Measurements from ENCODE around the gene SAP30BP. TPM values are rescaled to one million over a fixed set of nuclear protein-coding genes. Genes with fewer than 3 reads are reported as not detected.

Gene SAP30BP
- total and polyA plus RNA-seq, 2 of the 13 experiments (the other 11 are each of a cell fraction or from before 2014, with no cell fraction given), result 67.7 to 99.4 TPM

DNA sequence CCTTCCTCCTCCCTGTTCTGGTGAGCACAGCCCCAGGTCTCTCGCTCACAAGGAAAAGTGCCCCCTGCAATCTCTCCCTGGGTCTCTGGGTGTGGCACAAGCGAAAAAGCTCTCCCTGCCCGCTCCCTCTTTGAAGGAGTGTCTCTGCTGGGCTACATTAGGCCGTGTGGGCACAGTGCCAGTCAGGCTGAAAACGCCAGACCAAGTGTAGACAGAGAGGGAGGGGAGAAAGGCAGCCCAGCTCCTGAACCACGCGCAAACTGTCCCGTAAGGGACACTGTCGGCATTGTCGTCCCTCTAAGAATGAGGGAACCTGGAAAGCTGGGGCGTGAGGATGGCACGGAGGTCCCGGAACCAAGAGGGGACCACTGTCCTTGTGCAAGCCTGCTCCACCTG lies 30.0 kb upstream of the SAP30BP start (continued):
- TF ChIP-seq, protein P1, sequence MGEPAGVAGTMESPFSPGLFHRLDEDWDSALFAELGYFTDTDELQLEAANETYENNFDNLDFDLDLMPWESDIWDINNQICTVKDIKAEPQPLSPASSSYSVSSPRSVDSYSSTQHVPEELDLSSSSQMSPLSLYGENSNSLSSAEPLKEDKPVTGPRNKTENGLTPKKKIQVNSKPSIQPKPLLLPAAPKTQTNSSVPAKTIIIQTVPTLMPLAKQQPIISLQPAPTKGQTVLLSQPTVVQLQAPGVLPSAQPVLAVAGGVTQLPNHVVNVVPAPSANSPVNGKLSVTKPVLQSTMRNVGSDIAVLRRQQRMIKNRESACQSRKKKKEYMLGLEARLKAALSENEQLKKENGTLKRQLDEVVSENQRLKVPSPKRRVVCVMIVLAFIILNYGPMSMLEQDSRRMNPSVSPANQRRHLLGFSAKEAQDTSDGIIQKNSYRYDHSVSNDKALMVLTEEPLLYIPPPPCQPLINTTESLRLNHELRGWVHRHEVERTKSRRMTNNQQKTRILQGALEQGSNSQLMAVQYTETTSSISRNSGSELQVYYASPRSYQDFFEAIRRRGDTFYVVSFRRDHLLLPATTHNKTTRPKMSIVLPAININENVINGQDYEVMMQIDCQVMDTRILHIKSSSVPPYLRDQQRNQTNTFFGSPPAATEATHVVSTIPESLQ (CRISPR knock-in tag; conservative IDR thresholded peaks at IDR 0.05), result no peak

DNA sequence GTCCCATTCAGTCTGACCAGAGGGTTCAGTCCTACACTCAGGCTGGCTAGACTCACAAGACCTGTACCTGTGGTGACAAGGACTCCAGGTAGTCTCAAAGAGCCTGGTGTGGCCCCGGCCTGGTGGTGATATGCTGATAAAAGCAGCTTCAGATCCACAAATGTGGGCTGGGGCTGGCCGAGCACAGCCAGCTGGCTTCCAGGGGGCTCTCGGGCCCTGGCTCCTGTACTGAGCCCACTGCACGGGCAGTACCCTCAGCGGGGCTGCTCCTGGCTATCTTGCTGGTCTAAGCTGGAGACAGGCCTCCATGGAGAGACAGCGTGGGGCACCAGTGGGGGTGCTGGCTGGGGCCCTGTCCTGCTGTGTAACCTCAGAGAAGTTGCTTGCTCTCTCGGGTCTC lies 29.6 kb upstream of the SAP30BP start:
- in situ Hi-C loops (cut with HindIII; ENCODE audit: extremely low pct_ligation_motif_present, low pct_unique_long_range_greater_than_20kb), result no loop called here
- H2AFZ ChIP-seq (ENCODE audit: low read length), result no peak overlapping the region
- H3K9ac ChIP-seq (ENCODE audit: insufficient read depth, low read depth, low read length), result no peak overlapping the region
- H3K4me1 ChIP-seq (ENCODE audit: insufficient read depth, low read length), result peaks cover 18% of the 10 kb centered on the region
- H3K27ac ChIP-seq (ENCODE audit: extremely low read length, insufficient read depth, low read length), result no peak overlapping the region
- H3K79me2 ChIP-seq (ENCODE audit: insufficient read depth, low read length), result no peaks in the 10 kb centered on the region
- H4K20me1 ChIP-seq (ENCODE audit: insufficient read depth, low read length), result peaks cover 4% of the 10 kb centered on the region; the same call in 1 of the 2 replicates
- CTCF ChIA-PET (ENCODE audit: low intra/inter-chr PET ratio, low total read pairs), result no interaction called here
- no peak overlapping the region for H3K4me2 ChIP-seq (ENCODE audit: low read depth, low read length)
- no peak for DNase-seq (ENCODE audit: low spot score)
- POLR2A ChIA-PET, result no interaction called here
- ATAC-seq, result no peak
- no TSS peak for BruUV-seq (replicated peaks)
- intact Hi-C loops (cut with micrococcal nuclease; ENCODE audit: unreplicated experiment), result no loop called here
- H3K4me3 ChIP-seq (replicated peaks in 1 of 3; ENCODE audit: insufficient read depth in 1 of 3, low read depth in 2 of 3, low read length in 3 of 3), result no peak overlapping the region
- H3K36me3 ChIP-seq (replicated peaks in 1 of 2; ENCODE audit: control insufficient read depth in 1 of 2, insufficient read depth in 2 of 2, low read length in 2 of 2), result peaks cover 5 to 8% of the 10 kb centered on the region in 2 experiments
- H3K27me3 ChIP-seq (ENCODE audit: control insufficient read depth in 1 of 2, insufficient read depth in 2 of 2, low read length in 2 of 2), result no peaks in the 10 kb centered on the region
- H3K9me3 ChIP-seq (ENCODE audit: low read length), result no peaks in the 10 kb centered on the region
- WGBS (ENCODE audit: low lambda C conversion rate), result 94% methylated on average over 7 of the region's 7 CpGs
- no peak for FAIRE-seq
- TF ChIP-seq, protein P2, sequence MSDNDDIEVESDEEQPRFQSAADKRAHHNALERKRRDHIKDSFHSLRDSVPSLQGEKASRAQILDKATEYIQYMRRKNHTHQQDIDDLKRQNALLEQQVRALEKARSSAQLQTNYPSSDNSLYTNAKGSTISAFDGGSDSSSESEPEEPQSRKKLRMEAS (IDR thresholded peaks at IDR 0.05), result no peak
- no peak for TF ChIP-seq HNRNPUL1 (IDR thresholded peaks at IDR 0.05; ENCODE audit: low read depth, low read length)
- TF ChIP-seq, protein P3, sequence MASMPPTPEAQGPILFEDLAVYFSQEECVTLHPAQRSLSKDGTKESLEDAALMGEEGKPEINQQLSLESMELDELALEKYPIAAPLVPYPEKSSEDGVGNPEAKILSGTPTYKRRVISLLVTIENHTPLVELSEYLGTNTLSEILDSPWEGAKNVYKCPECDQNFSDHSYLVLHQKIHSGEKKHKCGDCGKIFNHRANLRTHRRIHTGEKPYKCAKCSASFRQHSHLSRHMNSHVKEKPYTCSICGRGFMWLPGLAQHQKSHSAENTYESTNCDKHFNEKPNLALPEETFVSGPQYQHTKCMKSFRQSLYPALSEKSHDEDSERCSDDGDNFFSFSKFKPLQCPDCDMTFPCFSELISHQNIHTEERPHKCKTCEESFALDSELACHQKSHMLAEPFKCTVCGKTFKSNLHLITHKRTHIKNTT (CRISPR knock-in tag; IDR thresholded peaks at IDR 0.05), result no peak
- TF ChIP-seq FOSL2 (CRISPR knock-in tag; IDR thresholded peaks at IDR 0.05), result no peak
- TF ChIP-seq, protein P4, sequence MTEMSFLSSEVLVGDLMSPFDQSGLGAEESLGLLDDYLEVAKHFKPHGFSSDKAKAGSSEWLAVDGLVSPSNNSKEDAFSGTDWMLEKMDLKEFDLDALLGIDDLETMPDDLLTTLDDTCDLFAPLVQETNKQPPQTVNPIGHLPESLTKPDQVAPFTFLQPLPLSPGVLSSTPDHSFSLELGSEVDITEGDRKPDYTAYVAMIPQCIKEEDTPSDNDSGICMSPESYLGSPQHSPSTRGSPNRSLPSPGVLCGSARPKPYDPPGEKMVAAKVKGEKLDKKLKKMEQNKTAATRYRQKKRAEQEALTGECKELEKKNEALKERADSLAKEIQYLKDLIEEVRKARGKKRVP (CRISPR knock-in tag; IDR thresholded peaks at IDR 0.05), result no peak
- no peak for TF ChIP-seq ZNF20 (CRISPR knock-in tag; IDR thresholded peaks at IDR 0.05)
- no peak for TF ChIP-seq ZNF329 (CRISPR knock-in tag; IDR thresholded peaks at IDR 0.05; ENCODE audit: low read depth)
- no peak for TF ChIP-seq ZNF451 (CRISPR knock-in tag; IDR thresholded peaks at IDR 0.05)
- TF ChIP-seq, protein P5, sequence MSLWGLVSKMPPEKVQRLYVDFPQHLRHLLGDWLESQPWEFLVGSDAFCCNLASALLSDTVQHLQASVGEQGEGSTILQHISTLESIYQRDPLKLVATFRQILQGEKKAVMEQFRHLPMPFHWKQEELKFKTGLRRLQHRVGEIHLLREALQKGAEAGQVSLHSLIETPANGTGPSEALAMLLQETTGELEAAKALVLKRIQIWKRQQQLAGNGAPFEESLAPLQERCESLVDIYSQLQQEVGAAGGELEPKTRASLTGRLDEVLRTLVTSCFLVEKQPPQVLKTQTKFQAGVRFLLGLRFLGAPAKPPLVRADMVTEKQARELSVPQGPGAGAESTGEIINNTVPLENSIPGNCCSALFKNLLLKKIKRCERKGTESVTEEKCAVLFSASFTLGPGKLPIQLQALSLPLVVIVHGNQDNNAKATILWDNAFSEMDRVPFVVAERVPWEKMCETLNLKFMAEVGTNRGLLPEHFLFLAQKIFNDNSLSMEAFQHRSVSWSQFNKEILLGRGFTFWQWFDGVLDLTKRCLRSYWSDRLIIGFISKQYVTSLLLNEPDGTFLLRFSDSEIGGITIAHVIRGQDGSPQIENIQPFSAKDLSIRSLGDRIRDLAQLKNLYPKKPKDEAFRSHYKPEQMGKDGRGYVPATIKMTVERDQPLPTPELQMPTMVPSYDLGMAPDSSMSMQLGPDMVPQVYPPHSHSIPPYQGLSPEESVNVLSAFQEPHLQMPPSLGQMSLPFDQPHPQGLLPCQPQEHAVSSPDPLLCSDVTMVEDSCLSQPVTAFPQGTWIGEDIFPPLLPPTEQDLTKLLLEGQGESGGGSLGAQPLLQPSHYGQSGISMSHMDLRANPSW (CRISPR knock-in tag; IDR thresholded peaks at IDR 0.05; ENCODE audit: borderline replicate concordance), result no peak
- TF ChIP-seq HNRNPH1 (optimal IDR thresholded peaks at IDR 0.05; ENCODE audit: low read depth, low read length), result no peak
- TF ChIP-seq NR2F2 (IDR thresholded peaks at IDR 0.05; ENCODE audit: borderline replicate concordance, low read depth), result no peak
- TF ChIP-seq ZMYM2 (CRISPR knock-in tag; IDR thresholded peaks at IDR 0.05), result no peak
